Hematopoietic multipotent progenitor cell treated with erythropoietin and hydrocortisone succinate and interleukin-3 and kit ligand, for 8 days (in vitro differentiated cells): ENCODE data around the gene TMPRSS7.
A peak's percentile ranks its signal among the peaks of the same experiment; 100 is the strongest.

Source experiments
- DNase-seq: peaks from one replicate; pipeline ENCODE4 v3.0.0-alpha.2; 2015

The TMPRSS7 gene

DNA sequence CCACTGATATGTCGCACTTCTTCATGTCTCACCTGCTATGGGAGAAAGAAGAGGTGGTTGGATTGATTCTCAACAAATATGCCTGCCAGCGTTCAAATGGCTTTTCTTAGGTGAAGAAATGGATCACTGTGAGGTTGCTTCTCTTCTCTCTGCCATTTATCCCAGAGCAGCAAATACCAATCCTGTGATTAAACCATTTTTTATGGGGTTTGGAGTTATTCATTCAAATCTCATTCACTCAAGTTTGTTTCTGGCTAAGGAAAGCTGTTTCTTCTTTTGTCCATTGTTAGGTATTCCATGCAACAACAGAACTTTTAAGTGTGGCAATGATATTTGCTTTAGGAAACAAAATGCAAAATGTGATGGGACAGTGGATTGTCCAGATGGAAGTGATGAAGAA, 39.5 kb downstream of the TMPRSS7 start:
- no peak for DNase-seq

DNA sequence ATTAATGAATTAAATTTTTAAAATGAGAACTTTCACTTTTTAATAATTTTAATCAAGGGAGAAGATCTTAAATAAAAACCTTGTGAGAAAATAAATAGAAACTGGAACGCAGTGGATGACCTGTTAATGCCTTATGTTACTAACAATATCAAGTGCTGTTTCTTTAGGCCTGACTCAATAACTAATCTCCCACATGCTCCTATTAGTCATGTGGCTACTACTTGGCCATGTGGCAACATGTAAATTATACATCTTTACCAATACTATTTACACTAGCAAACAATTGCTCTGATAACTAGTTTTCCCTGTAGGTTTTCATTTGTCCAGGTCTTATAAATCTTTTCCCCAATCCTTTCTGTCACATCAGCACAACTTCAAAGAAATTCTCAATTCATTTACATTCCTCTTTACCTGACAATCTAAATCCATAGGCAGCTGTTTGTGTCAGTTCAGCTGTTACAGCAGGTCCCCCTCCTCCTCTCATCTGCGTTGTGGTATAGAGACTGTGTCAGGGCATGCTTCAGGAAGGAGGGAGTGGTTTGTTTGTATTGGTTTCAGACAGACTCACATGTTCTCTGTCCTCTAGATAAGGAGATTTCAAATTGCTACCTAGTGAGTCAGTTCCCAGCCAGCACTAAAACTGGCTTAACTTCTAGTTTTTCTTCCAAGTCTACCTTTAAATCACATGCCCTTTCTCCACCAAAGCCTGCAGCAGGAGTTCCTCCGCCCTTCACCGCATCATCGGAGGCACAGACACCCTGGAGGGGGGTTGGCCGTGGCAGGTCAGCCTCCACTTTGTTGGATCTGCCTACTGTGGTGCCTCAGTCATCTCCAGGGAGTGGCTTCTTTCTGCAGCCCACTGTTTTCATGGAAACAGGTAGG, 40.3 kb downstream of the TMPRSS7 start:
- peak; percentile 16 for DNase-seq

DNA sequence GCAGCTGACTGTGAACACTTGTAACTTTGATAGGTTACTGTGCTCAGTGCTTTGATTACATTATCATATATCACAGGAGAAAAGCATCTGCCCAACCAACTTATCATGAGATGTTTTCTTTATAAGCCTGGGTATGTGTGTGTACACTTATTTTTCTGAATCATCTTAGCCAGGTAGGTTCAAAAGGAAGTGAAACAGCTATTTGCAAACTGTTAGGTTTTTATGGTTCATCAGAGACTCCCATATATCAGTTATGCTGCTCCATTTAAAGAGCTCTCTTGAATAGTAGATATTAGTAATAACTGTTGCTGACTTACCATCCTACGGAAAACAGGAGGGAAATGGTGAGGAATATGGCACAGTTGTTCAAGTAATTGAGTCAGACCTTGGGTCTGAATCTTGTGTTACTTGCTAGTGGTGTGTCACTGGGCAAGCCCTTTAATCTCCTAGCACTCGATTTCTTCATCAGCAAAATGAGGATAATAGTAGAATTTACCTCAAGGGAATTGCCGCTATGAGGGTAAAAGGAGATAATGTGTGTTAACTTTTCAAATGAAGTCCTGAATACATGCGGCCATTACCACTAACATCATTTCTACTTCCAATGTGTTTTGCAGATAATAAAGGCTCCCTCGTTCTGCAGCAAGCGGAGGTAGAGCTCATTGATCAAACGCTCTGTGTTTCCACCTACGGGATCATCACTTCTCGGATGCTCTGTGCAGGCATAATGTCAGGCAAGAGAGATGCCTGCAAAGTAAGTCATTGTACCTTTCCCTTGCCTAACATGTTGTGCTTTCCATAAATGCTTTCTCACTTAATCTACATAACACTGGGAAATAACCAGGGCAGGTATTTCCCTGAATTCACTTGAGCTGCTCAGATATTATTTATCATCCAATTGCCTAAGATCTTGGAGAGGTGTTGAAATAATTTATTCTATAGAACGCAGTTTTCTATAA, 43.9 kb downstream of the TMPRSS7 start:
- DNase-seq = no peak

DNA sequence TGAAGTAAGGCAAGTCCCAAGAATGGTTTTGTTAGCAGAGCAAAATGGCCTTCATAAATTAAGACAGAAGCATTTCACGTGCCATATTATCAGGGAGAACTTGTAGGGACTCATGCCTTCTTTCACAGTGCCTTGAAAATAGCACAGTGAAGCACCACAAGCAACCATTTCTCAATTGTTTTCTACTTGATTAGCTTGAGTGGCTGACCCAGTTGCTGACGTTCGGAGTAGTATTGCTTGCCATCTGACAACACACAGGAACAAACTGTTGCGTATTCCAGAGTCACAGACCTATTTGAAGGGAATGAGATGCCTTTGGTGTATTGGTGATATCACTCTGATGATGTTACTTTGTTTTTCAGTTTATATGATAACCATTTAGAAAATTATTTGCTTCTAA, 48.7 kb downstream of the TMPRSS7 start:
- no peak for DNase-seq

DNA sequence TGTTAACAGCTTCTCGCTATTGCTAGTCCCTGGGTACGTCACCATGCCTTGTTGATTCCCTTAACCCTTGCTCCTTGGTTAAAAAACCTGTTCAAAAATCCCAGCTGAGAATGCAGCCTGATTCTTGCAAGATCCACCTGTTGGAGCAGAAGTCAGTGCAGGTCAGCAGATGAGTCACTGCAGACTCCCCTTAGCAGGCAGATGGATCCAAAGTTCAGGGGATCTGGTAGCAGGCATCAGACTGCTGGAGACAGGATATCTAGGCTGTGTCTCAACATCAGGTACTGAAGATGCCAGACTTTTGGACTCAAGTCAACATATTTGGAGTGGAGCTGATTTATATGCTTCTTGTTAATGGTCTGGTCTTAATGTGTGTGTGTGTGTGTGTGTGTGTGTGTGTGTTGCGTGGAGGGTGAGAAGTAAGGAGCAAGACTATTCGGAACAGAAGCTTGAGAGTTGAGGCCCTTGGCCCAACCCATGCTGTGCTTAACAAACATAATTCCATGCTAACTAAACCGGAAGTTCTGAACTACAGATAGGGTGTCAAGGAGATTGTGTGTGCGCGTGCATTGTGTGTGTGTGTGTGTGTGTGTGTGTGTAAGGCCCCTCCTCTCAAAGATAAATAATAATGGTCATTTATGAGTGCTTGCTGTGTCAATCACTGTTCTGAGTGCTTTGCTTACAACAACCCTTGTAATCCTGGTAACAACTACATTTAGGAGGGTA, 50.6 kb downstream of the TMPRSS7 start:
- DNase-seq = no peak

DNA sequence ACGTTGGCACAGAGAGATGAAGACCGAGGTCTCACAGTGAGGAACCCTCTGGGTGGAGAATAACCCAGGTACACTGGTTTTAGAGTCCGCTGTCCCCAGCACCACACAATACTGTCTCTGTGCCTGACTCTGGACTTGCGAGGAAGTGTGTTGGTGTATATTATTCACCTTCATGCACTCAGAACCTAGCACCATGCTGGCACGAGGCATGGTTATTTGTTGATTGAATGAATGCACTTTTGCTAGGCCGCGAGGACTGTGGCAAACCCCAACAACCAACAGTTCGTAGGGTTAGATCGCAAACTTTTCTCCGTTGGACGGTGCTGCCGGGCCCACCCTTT, 51.2 kb downstream of the TMPRSS7 start:
- no peak for DNase-seq

DNA sequence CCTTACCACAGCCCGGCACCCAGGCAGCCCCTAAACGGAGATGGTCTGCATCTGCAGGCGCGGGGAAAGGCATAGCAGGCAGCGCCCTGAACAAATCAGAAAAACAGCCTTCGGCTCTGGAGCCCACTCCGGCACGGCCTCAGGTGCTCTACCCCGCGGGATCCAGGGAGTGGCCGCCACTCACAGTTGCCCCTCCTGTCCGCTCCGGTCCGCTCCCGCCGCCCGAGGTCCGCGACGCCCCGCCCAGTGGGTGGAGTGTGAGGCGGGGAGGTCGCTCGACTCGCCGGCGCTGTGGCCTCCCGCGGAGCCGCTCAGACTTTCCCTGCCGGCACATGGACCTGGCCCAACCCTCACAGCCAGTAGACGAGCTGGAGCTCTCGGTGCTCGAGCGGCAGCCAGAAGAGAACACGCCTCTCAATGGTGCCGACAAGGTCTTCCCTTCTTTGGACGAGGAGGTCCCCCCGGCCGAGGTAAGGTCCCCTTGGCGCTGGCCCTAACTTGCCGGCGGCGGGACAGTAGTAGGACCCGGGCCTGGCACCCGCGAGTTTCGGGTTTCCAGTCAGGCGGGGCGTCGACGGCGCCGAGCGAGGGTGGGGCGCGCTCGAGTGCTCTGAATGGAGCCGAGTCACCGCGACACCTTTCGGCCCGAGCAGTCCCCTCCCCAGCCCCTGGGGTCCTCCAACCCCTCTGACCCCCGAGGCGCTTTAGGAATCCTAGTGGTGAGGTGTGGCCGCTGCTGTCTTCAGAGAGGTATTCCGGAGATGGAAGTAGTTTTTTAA, 51.7 kb downstream of the TMPRSS7 start, which contains the start of gene C3orf52:
Gene C3orf52 (plus strand): TSS at position 314 of the 779 bp plus-strand sequence. CDS start 19 bp downstream, at position 333.
- peak; percentile 55 for DNase-seq

DNA sequence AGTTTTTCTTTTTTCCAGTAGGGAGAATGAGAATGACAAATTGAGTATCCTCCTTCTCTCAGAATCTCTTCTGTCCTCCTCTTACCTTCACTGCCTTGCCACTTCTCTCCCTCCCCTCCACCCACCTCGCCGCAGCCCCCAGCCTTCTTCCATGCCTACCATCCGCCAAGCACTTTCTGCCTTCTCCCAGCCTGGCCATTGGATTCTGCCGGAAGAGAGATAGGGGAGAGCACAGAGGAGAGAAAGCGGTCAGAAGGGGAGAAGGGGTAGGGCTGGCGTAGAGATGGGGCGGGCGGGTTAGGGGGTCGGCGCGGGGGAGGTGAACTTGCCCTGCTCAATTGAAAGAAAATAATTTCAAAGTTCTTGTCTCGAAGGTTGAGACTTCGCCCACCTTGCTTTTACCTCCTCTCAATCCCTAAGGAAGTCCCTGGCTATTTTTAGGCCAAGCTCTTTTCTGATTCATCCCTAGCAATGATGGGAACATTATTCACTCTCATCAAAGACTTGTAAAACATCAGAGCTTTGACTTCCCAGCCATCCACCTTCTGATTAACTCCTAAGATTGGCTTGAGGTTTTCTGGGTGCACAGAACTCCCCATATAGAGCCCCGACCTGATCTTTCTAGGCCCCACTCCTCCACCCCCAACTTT, 52.5 kb downstream of the TMPRSS7 start:
- DNase-seq = no peak

DNA sequence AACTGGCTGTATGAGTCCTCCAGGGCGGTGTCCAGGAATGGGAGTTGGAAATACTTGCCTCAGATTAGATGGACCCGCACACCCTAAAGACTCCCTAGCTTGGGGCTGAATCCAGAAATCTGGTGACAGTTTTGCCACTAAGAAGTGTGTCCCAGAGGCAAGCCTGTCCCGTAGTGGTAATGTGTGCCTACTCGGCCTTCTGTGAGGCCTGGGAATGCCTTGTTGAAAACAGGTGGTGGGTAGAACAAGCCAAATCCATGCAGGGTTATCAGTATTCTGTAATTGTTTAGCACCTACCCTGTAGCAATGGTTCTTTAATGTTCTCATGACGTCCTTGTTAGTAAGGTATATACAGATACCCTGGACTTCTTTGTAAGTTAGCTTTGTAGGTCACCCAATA, 53.2 kb downstream of the TMPRSS7 start:
- no peak for DNase-seq

DNA sequence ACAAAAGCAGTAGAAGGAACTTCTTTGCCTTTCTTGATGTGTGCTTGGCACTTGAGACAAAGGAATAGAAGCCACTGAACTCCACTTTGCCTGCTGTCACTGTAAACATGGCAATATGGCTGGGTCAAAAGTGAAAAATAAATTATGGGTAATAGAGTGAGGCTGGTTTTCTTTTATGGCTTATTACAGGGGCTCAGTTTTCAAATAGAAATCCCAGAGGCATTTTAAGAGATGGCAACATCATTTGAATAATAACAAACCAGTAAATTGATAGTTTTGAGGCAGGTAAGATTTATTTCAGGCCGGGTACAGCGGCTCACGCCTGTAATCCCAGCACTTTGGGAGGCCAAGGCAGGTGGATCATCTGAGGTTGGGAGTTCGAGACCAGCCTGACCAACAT, 54.4 kb downstream of the TMPRSS7 start:
- no peak for DNase-seq

DNA sequence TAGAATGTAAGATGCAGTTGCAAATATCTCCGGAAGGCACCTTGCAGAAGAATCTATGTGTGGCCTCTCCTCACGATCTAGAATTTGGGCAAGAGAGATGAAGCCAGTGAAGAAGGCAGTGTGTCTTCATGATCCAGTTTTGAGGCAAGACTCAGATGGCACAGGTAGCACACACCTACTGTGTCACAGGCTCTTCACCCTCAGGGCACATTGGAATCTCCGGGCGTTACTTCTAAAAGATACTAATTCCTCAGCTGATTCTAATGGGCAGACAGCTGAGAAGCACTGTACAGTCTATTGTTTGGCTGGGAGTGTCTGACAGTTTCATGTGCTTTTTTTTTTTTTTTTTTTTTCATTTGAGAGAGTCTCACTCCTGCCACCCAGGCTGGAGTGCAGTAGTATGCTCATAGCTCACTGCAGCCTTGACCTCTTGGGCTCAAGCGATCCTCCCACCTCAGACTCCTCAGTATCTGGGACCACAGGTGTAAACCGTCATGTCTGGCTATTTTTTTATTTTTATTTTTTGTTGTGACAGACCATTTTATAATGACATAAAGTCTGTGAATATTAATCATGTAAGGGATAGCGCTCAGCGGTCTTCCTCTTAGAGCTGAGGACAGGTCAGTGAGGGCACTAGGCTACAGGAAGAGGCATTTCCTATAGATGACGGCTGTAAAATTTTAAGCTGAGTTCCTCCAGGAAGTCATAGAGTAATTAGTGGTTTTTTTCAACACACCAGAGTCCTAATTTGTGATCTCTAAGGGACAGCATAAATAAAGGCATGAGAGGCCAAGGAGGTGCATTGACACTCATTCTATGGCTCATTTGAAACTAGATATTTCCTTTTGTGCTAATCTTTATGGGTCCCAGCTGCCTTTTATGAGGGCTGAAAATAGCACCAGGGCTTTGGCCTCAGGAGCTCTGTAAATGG, 55.7 kb downstream of the TMPRSS7 start:
- DNase-seq = no peak

DNA sequence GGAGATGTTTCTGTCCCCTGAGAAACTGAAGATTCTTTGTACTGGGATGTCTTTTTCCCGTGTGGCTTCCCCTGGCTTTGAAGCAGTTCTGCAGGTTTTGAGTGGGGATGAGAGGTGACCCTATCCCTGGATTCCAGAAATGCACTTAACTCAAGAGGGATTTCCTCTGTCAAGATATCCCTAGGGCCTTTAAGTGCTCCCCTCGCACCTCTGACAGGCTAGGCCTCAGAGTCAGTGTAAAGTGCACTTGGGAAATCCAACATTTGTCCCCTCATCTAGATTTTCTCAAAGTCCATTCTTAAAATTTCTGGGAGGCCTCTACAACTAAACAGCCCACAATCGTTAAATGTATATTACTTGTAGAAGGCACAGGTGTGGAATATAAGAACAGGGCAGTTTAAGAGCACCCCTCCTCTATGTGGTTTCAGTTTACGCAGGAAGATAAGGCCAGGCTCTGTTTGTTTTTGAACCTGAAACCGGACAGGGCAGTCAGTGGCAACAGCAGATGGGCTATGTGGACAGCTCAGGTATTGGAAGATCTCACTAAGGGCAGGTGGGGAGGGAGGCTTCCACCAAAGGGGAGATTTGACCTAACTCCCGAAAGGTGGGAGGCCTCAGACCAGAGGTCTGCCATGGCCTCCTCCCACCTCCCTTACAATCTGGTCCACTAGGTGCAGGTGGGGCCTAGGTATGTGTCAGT, 56.5 kb downstream of the TMPRSS7 start:
- DNase-seq = no peak

DNA sequence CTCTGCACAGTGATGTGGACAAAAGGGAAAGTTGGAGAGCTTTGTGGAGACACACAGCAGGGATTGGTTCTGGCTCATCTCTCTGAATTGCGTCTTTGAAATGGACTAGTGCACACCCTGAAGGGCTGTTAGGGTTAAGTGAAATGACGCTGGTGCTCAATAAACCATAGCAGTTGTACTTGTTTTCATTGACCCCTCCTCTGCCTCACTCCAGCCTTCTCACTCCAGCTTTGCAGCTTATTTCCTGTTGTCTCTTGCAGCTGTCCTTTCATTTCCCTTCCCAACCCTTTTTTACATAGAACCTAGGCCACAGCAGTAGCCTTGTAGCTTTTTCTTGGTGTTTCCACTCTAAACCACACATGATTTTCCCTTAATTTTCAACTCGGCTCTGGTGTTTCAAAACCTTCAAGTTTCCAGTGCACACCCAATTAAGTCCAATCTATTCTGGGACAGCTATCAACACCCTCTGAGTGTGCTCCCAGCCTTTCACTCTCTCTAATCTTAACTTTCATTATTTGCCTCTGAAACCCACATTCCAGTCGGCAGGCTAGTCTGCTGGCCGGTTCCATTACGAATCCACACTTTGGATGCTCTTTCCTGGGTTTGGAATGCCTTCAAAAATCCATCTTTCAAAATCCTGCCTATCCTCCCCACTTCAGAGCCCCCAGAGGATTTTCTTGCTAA, 58.1 kb downstream of the TMPRSS7 start:
- no peak for DNase-seq

DNA sequence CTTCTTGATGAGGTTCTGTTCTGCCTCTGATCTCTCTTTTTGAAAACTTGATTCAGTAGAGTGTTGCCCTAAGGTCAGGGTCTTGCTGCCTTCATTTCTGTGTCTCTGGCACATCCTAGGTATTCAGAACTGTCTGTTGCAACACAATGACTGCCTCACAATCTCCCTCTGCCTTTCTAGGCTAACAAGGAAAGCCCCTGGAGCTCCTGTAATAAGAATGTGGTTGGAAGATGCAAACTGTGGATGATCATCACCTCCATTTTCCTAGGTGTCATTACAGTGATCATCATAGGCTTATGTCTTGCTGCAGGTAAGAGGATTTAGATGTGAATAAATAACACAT, 58.6 kb downstream of the TMPRSS7 start:
- no peak for DNase-seq

DNA sequence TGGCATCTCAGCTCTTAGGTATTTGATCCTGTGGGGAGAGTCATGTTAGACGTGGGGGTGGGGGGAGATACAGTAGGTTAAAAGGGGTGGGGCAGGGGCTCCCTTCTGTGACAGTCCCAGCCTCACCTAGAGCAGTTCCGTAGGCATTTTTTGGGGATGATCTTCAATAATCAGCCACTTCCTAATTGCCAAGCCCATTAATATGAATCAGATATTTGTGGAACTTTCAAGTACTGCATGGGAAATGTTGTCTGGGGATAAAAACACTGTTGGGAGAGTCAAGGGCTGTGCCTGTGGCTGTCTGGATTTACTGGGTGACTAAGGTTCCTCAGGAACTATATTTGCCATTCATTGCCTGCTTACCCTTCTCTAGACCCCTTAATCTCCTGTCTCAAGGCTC, 61.2 kb downstream of the TMPRSS7 start:
- no peak for DNase-seq

DNA sequence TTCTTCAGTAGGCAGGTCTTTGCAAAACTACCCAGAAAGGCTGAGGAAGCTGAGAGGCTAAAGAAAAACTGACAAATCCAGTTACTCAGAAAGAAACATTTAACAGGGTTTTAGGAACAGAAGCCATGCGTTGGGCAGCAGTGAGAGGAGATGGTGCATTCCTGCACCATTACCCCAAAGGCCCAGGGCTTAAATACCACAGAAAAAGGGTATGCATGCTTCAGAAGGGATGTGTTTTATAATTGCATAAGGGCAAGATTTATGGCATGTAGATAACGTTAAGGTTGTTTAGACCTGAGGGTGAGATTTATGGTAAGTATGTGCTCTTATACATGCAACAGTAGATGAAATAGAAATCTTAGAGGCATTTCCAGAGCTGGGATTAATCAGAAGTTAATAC, 61.6 kb downstream of the TMPRSS7 start:
- no peak for DNase-seq

DNA sequence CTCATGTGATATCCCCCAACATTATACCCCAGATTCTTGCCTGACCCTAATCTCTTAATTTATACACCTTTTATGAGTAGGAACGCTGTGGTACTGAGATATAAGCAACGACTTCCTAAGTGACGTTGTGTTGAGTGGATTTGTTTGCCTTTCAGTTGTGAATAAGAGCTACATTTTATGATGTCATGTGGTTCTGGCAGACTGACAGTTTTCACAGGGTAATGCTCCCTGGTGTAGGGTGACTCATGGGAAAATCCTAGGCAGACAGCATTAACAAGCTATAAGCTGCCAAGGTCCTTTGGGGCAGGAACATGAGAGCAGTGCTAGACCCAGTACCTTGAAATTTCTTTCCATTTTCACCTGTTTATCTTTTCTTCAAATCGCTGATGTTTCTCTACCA, 62.8 kb downstream of the TMPRSS7 start:
- peak; percentile 20 for DNase-seq

DNA sequence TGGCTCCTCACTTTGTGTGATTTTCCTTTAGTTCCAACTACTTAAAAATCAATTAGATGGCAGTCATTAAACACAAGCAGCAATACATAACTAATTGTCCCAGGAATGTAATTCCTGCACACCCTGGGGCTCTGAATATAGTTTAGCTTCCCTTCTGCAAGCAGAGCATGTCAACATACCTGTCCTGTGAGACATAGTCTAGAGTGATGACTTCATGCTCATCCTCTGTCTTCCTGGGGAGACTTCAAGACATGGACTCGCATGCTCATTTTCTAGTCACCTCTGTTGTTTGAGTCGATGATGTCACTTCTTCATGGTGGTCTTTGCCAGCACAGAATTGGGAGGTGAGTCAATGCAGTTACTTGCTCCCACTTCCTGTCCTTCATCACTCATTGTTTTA, 67.4 kb downstream of the TMPRSS7 start:
- no peak for DNase-seq

DNA sequence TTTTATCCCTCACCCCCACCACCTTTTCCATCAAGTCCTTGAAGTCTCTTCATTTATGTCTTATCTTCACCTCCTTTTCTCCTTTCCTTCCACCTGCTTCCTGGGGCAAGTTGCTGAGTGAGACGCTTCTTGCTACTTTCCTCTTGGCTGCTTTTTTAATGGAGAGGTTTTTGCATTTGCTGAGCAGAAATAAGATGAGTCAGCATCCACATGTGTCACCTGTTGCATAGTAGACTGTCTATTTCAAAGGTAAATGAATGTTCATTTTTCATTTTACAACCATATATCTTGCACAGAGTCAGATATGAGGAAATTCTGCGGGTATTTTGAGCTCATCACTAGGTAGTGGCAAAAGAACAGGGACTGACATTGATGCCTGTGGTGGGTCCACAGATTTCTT, 70.2 kb downstream of the TMPRSS7 start:
- DNase-seq = no peak

DNA sequence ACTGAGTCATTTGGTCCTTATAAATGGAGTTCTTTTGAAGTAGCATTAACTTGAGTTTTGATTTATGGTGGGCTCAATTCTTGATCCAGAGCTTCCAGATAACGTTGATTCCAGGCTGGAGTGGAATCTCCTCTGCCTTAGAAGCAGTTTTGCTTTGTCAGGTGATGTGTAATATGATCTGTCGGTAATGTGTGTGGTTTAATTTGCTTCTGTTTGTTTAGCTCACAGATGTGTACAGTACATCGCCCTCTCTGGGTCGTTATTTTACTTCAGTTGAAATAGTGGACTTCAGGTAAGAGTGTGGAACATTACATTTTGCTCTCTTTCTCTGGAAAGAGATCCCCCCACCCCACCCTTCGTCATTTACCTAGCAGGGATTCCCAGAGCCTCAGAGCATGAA, 74.8 kb downstream of the TMPRSS7 start:
- DNase-seq = no peak
